ENCODE data around the gene QSER1.
"Not testable (repeated sequence)": the region's sequence is repeated elsewhere in the genome, so short reads cannot be mapped to it uniquely, and the experiment has no call there.

QSER1 gene

GRCh38 chr11:32937283-32937682 is 44.7 kb downstream of the QSER1 start:
- FAIRE-seq: not testable (repeated sequence)

GRCh38 chr11:32939046-32939445 is 46.4 kb downstream of the QSER1 start:
- FAIRE-seq: no peak

- no peak for FAIRE-seq
Measured at GRCh38 chr11:32939866-32940265, 47.3 kb downstream of the QSER1 start.

GRCh38 chr11:32940865-32941264 is 48.3 kb downstream of the QSER1 start:
- FAIRE-seq: no peak

- no peak for FAIRE-seq
Measured at GRCh38 chr11:32947978-32948377, 55.4 kb downstream of the QSER1 start.

- no peak for FAIRE-seq
Measured at GRCh38 chr11:32949739-32950138, 57.1 kb downstream of the QSER1 start.

GRCh38 chr11:32952421-32952820 is 59.8 kb downstream of the QSER1 start:
- no peak for FAIRE-seq

GRCh38 chr11:32953700-32954099 is 61.1 kb downstream of the QSER1 start:
- FAIRE-seq: no peak

- FAIRE-seq: peak; percentile 94
Measured at GRCh38 chr11:32960553-32961164, 68.0 kb downstream of the QSER1 start.

- FAIRE-seq: no peak
Measured at GRCh38 chr11:32962016-32962415, 69.4 kb downstream of the QSER1 start.

- FAIRE-seq: no peak
Measured at GRCh38 chr11:32963721-32964120, 71.1 kb downstream of the QSER1 start.

GRCh38 chr11:32968541-32968940 is 75.9 kb downstream of the QSER1 start:
- FAIRE-seq: peak; percentile 29

GRCh38 chr11:32972233-32972632 is 79.6 kb downstream of the QSER1 start:
- FAIRE-seq: not testable (repeated sequence)

GRCh38 chr11:32972781-32973180 is 80.2 kb downstream of the QSER1 start:
- FAIRE-seq: no peak

GRCh38 chr11:32982626-32983025 is 90.0 kb downstream of the QSER1 start:
- FAIRE-seq: no peak

- no peak for FAIRE-seq
Measured at GRCh38 chr11:32983506-32983905, 90.9 kb downstream of the QSER1 start.

- no peak for FAIRE-seq
Measured at GRCh38 chr11:32985600-32985999, 93.0 kb downstream of the QSER1 start.

- no peak for FAIRE-seq
Measured at GRCh38 chr11:32987851-32988250, 95.2 kb downstream of the QSER1 start.

- FAIRE-seq: no peak
Measured at GRCh38 chr11:32990481-32990880, 97.9 kb downstream of the QSER1 start.

GRCh38 chr11:32991427-32991826 is 98.8 kb downstream of the QSER1 start:
- FAIRE-seq: no peak

- FAIRE-seq: no peak
Measured at GRCh38 chr11:32991898-32992297, 99.3 kb downstream of the QSER1 start.

GRCh38 chr11:33000181-33000580 is 107.6 kb downstream of the QSER1 start:
- no peak for FAIRE-seq

- no peak for FAIRE-seq
Measured at GRCh38 chr11:33001281-33001680, 108.7 kb downstream of the QSER1 start.

GRCh38 chr11:33001751-33002542 is 109.3 kb downstream of the QSER1 start:
- FAIRE-seq: no peak

GRCh38 chr11:33005175-33005574 is 112.6 kb downstream of the QSER1 start:
- no peak for FAIRE-seq

Measured in TTC549 (cell line).